Measurements from ENCODE around the gene BPGM.

The BPGM gene

DNA sequence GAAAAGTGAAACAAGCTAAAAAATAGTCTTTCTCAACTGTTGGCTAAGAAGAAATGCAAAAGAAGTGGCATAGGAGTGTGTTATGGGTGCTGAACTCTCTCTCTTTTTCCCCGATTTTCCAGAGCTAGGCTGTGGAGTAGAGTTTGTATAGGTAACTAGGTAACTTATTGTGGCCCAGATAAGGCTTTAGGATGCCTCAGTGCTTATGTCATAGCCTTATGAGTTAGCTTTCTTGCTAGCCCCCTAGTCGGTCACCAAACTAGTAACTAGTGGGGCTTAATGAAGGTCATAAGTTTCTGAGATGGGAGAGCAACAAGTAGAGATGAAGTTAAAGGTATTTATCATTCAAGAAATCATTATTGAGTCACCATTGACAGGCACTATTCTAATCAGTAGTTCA lies 32.4 kb downstream of the BPGM start:
- Histone ChIP-seq H3K27ac (ENCODE audit: extremely low read depth, low read depth, low read length) (no peak overlapping the region), H3K36me3 (ENCODE audit: control insufficient read depth in 2 of 2, insufficient read depth in 1 of 2, low read length in 2 of 2) (peaks cover 0 to 18% of the 10 kb centered on the region in 2 experiments; a peak in 1 of 3 replicates), H3K9me3 (ENCODE audit: control insufficient read depth, insufficient read depth, low read depth, low read length) (no peaks in the 10 kb centered on the region), H3K4me1 (ENCODE audit: control insufficient read depth, insufficient read depth, low read length) (no peaks in the 10 kb centered on the region), H3K4me3 (ENCODE audit: low read depth, low read length) (no peak overlapping the region)
- ChIA-PET CTCF (interaction anchor here (0.6 to 1.2 kb wide), 3 partner anchors 9 to 1097 kb away, joined by 3 to 7 read pairs (median 3); no protein-coding TSS in a partner anchor), POLR2A (no interaction called here)
- TF ChIP-seq, protein P1, sequence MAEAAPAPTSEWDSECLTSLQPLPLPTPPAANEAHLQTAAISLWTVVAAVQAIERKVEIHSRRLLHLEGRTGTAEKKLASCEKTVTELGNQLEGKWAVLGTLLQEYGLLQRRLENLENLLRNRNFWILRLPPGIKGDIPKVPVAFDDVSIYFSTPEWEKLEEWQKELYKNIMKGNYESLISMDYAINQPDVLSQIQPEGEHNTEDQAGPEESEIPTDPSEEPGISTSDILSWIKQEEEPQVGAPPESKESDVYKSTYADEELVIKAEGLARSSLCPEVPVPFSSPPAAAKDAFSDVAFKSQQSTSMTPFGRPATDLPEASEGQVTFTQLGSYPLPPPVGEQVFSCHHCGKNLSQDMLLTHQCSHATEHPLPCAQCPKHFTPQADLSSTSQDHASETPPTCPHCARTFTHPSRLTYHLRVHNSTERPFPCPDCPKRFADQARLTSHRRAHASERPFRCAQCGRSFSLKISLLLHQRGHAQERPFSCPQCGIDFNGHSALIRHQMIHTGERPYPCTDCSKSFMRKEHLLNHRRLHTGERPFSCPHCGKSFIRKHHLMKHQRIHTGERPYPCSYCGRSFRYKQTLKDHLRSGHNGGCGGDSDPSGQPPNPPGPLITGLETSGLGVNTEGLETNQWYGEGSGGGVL (tag by site-specific recombination; IDR thresholded peaks at IDR 0.05) = no peak
- no peak for TF ChIP-seq ZNF37A (tag by site-specific recombination; IDR thresholded peaks at IDR 0.05)
- TF ChIP-seq ZNF324 (tag by site-specific recombination; IDR thresholded peaks at IDR 0.05) = no peak
- TF ChIP-seq ZNF24 (tag by site-specific recombination; IDR thresholded peaks at IDR 0.05) = no peak
- no peak for TF ChIP-seq ZNF473 (tag by site-specific recombination; IDR thresholded peaks at IDR 0.05)
- TF ChIP-seq, protein P2, sequence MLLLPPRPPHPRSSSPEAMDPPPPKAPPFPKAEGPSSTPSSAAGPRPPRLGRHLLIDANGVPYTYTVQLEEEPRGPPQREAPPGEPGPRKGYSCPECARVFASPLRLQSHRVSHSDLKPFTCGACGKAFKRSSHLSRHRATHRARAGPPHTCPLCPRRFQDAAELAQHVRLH (tag by site-specific recombination; IDR thresholded peaks at IDR 0.05) = no peak
- no peak for TF ChIP-seq HOXC10 (CRISPR knock-in tag; IDR thresholded peaks at IDR 0.05)
- no peak for TF ChIP-seq BCL11B (tag by site-specific recombination; IDR thresholded peaks at IDR 0.05; ENCODE audit: low read depth)
- TF ChIP-seq, protein P3, sequence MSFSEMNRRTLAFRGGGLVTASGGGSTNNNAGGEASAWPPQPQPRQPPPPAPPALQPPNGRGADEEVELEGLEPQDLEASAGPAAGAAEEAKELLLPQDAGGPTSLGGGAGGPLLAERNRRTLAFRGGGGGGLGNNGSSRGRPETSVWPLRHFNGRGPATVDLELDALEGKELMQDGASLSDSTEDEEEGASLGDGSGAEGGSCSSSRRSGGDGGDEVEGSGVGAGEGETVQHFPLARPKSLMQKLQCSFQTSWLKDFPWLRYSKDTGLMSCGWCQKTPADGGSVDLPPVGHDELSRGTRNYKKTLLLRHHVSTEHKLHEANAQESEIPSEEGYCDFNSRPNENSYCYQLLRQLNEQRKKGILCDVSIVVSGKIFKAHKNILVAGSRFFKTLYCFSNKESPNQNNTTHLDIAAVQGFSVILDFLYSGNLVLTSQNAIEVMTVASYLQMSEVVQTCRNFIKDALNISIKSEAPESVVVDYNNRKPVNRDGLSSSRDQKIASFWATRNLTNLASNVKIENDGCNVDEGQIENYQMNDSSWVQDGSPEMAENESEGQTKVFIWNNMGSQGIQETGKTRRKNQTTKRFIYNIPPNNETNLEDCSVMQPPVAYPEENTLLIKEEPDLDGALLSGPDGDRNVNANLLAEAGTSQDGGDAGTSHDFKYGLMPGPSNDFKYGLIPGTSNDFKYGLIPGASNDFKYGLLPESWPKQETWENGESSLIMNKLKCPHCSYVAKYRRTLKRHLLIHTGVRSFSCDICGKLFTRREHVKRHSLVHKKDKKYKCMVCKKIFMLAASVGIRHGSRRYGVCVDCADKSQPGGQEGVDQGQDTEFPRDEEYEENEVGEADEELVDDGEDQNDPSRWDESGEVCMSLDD (tag by site-specific recombination; IDR thresholded peaks at IDR 0.05) = no peak
- TF ChIP-seq ZEB2 (tag by site-specific recombination; IDR thresholded peaks at IDR 0.05) = no peak
- no peak for TF ChIP-seq ZNF10 (tag by site-specific recombination; IDR thresholded peaks at IDR 0.05)
- no peak for TF ChIP-seq ZNF174 (tag by site-specific recombination; IDR thresholded peaks at IDR 0.05)
- TF ChIP-seq, protein P4, sequence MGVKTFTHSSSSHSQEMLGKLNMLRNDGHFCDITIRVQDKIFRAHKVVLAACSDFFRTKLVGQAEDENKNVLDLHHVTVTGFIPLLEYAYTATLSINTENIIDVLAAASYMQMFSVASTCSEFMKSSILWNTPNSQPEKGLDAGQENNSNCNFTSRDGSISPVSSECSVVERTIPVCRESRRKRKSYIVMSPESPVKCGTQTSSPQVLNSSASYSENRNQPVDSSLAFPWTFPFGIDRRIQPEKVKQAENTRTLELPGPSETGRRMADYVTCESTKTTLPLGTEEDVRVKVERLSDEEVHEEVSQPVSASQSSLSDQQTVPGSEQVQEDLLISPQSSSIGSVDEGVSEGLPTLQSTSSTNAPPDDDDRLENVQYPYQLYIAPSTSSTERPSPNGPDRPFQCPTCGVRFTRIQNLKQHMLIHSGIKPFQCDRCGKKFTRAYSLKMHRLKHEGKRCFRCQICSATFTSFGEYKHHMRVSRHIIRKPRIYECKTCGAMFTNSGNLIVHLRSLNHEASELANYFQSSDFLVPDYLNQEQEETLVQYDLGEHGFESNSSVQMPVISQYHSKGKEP (tag by site-specific recombination; IDR thresholded peaks at IDR 0.05) = no peak
- TF ChIP-seq, protein P5, sequence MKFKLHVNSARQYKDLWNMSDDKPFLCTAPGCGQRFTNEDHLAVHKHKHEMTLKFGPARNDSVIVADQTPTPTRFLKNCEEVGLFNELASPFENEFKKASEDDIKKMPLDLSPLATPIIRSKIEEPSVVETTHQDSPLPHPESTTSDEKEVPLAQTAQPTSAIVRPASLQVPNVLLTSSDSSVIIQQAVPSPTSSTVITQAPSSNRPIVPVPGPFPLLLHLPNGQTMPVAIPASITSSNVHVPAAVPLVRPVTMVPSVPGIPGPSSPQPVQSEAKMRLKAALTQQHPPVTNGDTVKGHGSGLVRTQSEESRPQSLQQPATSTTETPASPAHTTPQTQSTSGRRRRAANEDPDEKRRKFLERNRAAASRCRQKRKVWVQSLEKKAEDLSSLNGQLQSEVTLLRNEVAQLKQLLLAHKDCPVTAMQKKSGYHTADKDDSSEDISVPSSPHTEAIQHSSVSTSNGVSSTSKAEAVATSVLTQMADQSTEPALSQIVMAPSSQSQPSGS (tag by site-specific recombination; IDR thresholded peaks at IDR 0.05; ENCODE audit: low read depth) = no peak
- no peak for TF ChIP-seq ZNF341 (tag by site-specific recombination; IDR thresholded peaks at IDR 0.05; ENCODE audit: low read depth)
- TF ChIP-seq ZNF426 (tag by site-specific recombination; IDR thresholded peaks at IDR 0.05) = no peak
- TF ChIP-seq, protein P6, sequence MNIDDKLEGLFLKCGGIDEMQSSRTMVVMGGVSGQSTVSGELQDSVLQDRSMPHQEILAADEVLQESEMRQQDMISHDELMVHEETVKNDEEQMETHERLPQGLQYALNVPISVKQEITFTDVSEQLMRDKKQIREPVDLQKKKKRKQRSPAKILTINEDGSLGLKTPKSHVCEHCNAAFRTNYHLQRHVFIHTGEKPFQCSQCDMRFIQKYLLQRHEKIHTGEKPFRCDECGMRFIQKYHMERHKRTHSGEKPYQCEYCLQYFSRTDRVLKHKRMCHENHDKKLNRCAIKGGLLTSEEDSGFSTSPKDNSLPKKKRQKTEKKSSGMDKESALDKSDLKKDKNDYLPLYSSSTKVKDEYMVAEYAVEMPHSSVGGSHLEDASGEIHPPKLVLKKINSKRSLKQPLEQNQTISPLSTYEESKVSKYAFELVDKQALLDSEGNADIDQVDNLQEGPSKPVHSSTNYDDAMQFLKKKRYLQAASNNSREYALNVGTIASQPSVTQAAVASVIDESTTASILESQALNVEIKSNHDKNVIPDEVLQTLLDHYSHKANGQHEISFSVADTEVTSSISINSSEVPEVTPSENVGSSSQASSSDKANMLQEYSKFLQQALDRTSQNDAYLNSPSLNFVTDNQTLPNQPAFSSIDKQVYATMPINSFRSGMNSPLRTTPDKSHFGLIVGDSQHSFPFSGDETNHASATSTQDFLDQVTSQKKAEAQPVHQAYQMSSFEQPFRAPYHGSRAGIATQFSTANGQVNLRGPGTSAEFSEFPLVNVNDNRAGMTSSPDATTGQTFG (tag by site-specific recombination; IDR thresholded peaks at IDR 0.05; ENCODE audit: borderline replicate concordance) = no peak

All from HEK293 (cell line).